Neutrophil (primary cell): ENCODE data around the gene ITGA2.

Experiments used
- H3K27ac ChIP-seq: fragments of 200-600 bp; sonication (generic); 2 replicates; pipeline ENCODE4 v1.5.1; 2016; ENCODE audit warnings: mild to moderate bottlenecking, moderate library complexity
- H3K27me3 ChIP-seq: fragments of 200-600 bp; sonication (generic); 2 replicates; pipeline ENCODE4 v1.6.0; 2016; ENCODE audit warnings: mild to moderate bottlenecking
- H3K36me3 ChIP-seq: fragments of 200-600 bp; sonication (generic); 2 replicates; pipeline ENCODE4 v1.5.1; 2017
- H3K4me1 ChIP-seq, 2 experiments: fragments of 200-600 bp in 1 of 2; sonication (generic) in 1 of 2; 1 replicate in 1 of 2; 2 replicates in 1 of 2; pipeline versions ENCODE4 v1.5.1 to v1.6.1; 2013 to 2016; ENCODE audit warnings: low read depth in 1 of 2, low read length in 1 of 2, mild to moderate bottlenecking in 1 of 2, moderate library complexity in 1 of 2; ENCODE audit not compliant: control insufficient read depth in 1 of 2, insufficient read depth in 1 of 2
- H3K4me3 ChIP-seq, 2 experiments: fragments of 200-600 bp in 1 of 2; sonication (generic) in 1 of 2; 1 replicate in 1 of 2; 2 replicates in 1 of 2; pipeline ENCODE4 v1.5.1; 2013 to 2016; ENCODE audit warnings: low read depth in 1 of 2, low read length in 1 of 2, mild to moderate bottlenecking in 1 of 2, moderate library complexity in 1 of 2
- H3K9me3 ChIP-seq: fragments of 200-600 bp; sonication (generic); 2 replicates; pipeline ENCODE4 v1.5.1; 2016
- CTCF ChIP-seq: fragments of 200-600 bp; sonication (generic); IDR thresholded peaks from 2 replicates; pipeline ENCODE4 v1.5.1; 2016; ENCODE audit warnings: antibody characterized with exemption

The ITGA2 gene

GRCh38 chr5:53019320-53019719, 30.2 kb downstream of the ITGA2 start:
- H3K36me3 ChIP-seq = no peaks in the 10 kb centered on the region
- no peak for TF ChIP-seq CTCF
- H3K27ac ChIP-seq = no peak overlapping the region

GRCh38 chr5:53022930-53023511, 33.9 kb downstream of the ITGA2 start:
- no peaks in the 10 kb centered on the region for H3K4me1 ChIP-seq
- no peak overlapping the region for H3K4me3 ChIP-seq
- H3K27me3 ChIP-seq = no peaks in the 10 kb centered on the region
- no peak overlapping the region for H3K27ac ChIP-seq
- no peaks in the 10 kb centered on the region for H3K9me3 ChIP-seq
- H3K36me3 ChIP-seq = no peaks in the 10 kb centered on the region
- no peak for TF ChIP-seq CTCF

More at GRCh38 chr5:53019320-53019719, 30.2 kb downstream of the ITGA2 start:
- no peaks in the 10 kb centered on the region for H3K27me3 ChIP-seq
- H3K4me1 ChIP-seq = no peaks in the 10 kb centered on the region
- H3K9me3 ChIP-seq = no peaks in the 10 kb centered on the region
- H3K4me3 ChIP-seq = no peak overlapping the region

DNA sequence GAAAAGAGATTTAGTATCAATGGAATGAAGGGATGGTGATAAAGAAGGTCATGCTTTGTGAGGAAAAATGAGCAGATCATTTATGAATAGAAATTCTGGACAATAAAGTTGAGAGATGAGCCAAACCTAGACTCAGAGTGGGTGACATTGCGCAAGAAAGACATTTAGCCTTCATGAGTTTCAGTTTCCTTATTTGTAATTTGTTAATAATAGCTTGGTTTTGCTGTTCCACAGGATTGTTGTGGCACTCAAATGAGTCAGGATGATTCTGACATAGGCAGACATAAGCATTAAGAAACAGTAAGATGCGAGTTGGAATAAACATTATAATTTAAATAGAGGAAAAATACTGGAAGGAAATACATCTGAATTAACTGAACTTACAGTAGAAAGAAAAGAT, 34.8 kb downstream of the ITGA2 start:
- no peaks in the 10 kb centered on the region for H3K9me3 ChIP-seq
- TF ChIP-seq CTCF = no peak
- H3K27ac ChIP-seq = no peak overlapping the region
- H3K36me3 ChIP-seq = no peaks in the 10 kb centered on the region
- no peaks in the 10 kb centered on the region for H3K27me3 ChIP-seq
- H3K4me3 ChIP-seq = no peak overlapping the region
- no peaks in the 10 kb centered on the region for H3K4me1 ChIP-seq

- Histone ChIP-seq H3K4me3 (no peak overlapping the region), H3K27me3 (no peaks in the 10 kb centered on the region), H3K27ac (no peak overlapping the region), H3K9me3 (no peaks in the 10 kb centered on the region), H3K36me3 (no peaks in the 10 kb centered on the region), H3K4me1 (no peaks in the 10 kb centered on the region)
- TF ChIP-seq CTCF = no peak
These were observed 35.4 kb downstream of the ITGA2 start for GRCh38 chr5:53024535-53024934.

GRCh38 chr5:53025487-53025886, 36.3 kb downstream of the ITGA2 start:
- H3K9me3 ChIP-seq = no peaks in the 10 kb centered on the region
- TF ChIP-seq CTCF = no peak
- H3K27ac ChIP-seq = no peak overlapping the region
- no peaks in the 10 kb centered on the region for H3K4me1 ChIP-seq
- no peak overlapping the region for H3K4me3 ChIP-seq
- no peaks in the 10 kb centered on the region for H3K27me3 ChIP-seq
- H3K36me3 ChIP-seq = no peaks in the 10 kb centered on the region

- TF ChIP-seq CTCF = no peak
- H3K4me3 ChIP-seq = no peak overlapping the region
- no peak overlapping the region for H3K27ac ChIP-seq
- H3K9me3 ChIP-seq = no peaks in the 10 kb centered on the region
- no peaks in the 10 kb centered on the region for H3K27me3 ChIP-seq
- H3K36me3 ChIP-seq = no peaks in the 10 kb centered on the region
- H3K4me1 ChIP-seq = no peaks in the 10 kb centered on the region
These were observed 38.8 kb downstream of the ITGA2 start for GRCh38 chr5:53027913-53028312.
